Muscle layer of colon (tissue), 2 donors: ENCODE data around the gene FMO1.

ENCODE experiments used
- H3K27ac ChIP-seq: one replicate; pipeline ENCODE4 v1.7.0; 2013; ENCODE audit warnings: low read depth, mild to moderate bottlenecking, low read length, moderate library complexity
- H3K27me3 ChIP-seq, 2 donors: one replicate each; pipeline ENCODE4 v1.7.0; 2013; ENCODE audit warnings: low read length in 2 of 2, mild to moderate bottlenecking in 2 of 2; ENCODE audit not compliant: insufficient read depth in 2 of 2, control insufficient read depth in 1 of 2
- H3K36me3 ChIP-seq: one replicate; pipeline ENCODE4 v1.7.0; 2013; ENCODE audit warnings: mild to moderate bottlenecking, low read length; ENCODE audit not compliant: insufficient read depth
- H3K4me1 ChIP-seq: one replicate; pipeline ENCODE4 v1.7.0; 2013; ENCODE audit warnings: mild to moderate bottlenecking, low read length; ENCODE audit not compliant: insufficient read depth
- H3K4me3 ChIP-seq, 2 donors: one replicate each; pipeline ENCODE4 v1.7.0; 2013; ENCODE audit warnings: low read length in 2 of 2, low read depth in 1 of 2, mild to moderate bottlenecking in 1 of 2, moderate library complexity in 1 of 2
- H3K9ac ChIP-seq: one replicate; pipeline ENCODE4 v1.7.0; 2013; ENCODE audit warnings: low read length
- H3K9me3 ChIP-seq: one replicate; pipeline ENCODE4 v1.7.0; 2013; ENCODE audit warnings: mild to moderate bottlenecking, low read length
- donor health status: abdominal sarcoma.
- donor health status: Adenocarcinoma of cecum.

FMO1 gene

GRCh38 chr1:171258943-171259342 lies 10.6 kb downstream of the FMO1 start:
- Histone ChIP-seq H3K9me3 (no peaks in the 10 kb centered on the region), H3K27ac (no peak overlapping the region), H3K4me1 (no peaks in the 10 kb centered on the region), H3K9ac (no peak overlapping the region), H3K4me3 (no peak overlapping the region), H3K27me3 (peaks cover 0 to 8% of the 10 kb centered on the region in 2 donors), H3K36me3 (no peaks in the 10 kb centered on the region)

DNA sequence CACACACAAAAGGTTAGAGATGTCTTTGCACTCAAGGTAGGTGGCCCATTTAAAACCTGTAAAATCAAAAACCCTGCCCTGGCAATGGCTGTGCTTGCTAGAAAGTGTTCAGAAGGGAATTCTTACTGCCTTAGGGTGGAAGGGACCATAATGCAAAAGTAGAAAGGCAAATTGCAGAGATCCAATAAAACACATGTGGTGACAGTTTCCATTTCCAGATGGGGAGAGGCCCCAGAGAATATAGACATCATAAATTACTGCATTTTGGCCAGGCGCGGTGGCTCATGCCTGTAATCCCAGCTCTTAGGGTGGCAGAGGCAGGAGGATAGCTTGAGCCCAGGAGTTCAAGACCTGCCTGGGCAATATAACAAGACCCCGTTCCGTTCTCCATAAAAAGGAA lies 13.0 kb downstream of the FMO1 start:
- no peak overlapping the region for H3K27ac ChIP-seq
- no peaks in the 10 kb centered on the region for H3K4me1 ChIP-seq
- H3K9ac ChIP-seq, result no peak overlapping the region
- H3K36me3 ChIP-seq, result no peaks in the 10 kb centered on the region
- no peak overlapping the region for H3K4me3 ChIP-seq
- H3K9me3 ChIP-seq, result no peaks in the 10 kb centered on the region
- no peaks in the 10 kb centered on the region for H3K27me3 ChIP-seq

DNA sequence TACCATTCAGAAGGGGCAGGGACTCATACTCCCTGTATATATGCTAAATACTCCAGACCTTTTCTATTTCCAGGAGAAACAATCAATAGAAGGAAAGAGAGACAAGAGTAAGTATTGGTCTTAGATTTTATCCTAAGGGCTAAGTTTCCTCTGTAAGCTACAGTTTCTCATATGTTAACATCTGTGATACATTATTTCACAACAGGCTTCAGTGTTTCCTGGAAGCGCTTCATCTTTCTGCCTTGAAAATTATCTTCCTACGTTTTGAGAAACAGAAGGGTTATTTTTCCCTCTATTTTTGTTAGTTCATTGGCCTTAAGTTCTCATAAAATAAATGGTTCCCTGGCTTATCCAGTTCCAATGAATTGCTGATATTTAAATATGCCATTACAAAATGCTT lies 15.6 kb downstream of the FMO1 start:
- Histone ChIP-seq H3K4me1 (no peaks in the 10 kb centered on the region), H3K36me3 (no peaks in the 10 kb centered on the region), H3K27me3 (no peaks in the 10 kb centered on the region), H3K9ac (no peak overlapping the region), H3K27ac (no peak overlapping the region), H3K9me3 (no peaks in the 10 kb centered on the region), H3K4me3 (no peak overlapping the region)

DNA sequence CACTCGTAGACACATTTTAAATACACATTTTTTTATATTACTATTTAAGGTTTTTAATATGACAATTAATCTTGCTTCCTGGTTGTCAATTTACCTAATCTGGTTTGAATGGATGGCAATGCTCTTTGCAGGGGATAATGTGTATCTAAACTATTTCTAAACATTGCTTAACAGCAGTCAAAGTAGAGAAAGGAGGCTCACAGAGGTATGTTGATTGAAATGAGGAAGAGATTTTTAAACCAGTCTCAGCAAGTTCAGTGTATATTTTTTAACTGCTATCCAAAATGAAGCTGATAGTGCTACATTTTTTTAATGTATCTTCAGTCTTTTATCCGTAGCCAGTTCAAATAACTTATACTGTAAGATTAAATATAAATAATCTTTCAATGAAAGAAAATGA lies 17.4 kb downstream of the FMO1 start:
- no peak overlapping the region for H3K4me3 ChIP-seq
- no peaks in the 10 kb centered on the region for H3K4me1 ChIP-seq
- H3K9ac ChIP-seq, result no peak overlapping the region
- no peaks in the 10 kb centered on the region for H3K9me3 ChIP-seq
- H3K36me3 ChIP-seq, result no peaks in the 10 kb centered on the region
- no peaks in the 10 kb centered on the region for H3K27me3 ChIP-seq
- H3K27ac ChIP-seq, result no peak overlapping the region

- Histone ChIP-seq H3K36me3 (no peaks in the 10 kb centered on the region), H3K9ac (no peak overlapping the region), H3K4me3 (no peak overlapping the region), H3K4me1 (no peaks in the 10 kb centered on the region), H3K9me3 (no peaks in the 10 kb centered on the region), H3K27me3 (no peaks in the 10 kb centered on the region), H3K27ac (no peak overlapping the region)
Measured at GRCh38 chr1:171266930-171267329, 18.6 kb downstream of the FMO1 start.

DNA sequence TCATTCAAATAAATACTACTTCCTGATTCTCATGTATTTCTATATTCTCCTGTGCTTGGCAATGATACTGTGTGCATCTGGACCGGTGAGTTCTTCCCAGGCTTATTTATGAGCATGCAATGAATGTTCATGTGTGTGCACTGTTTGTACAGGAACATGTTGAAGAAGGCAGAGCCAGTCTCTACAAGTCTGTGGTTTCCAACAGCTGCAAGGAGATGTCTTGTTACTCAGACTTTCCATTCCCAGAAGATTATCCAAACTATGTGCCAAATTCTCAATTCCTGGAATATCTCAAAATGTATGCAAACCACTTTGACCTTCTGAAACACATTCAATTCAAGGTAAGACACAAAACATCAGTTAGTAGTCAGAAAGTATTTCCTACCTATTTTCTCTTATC lies 19.1 kb downstream of the FMO1 start:
- Histone ChIP-seq H3K36me3 (no peaks in the 10 kb centered on the region), H3K9me3 (no peaks in the 10 kb centered on the region), H3K27me3 (no peaks in the 10 kb centered on the region), H3K4me1 (no peaks in the 10 kb centered on the region), H3K4me3 (no peak overlapping the region), H3K27ac (no peak overlapping the region), H3K9ac (no peak overlapping the region)

DNA sequence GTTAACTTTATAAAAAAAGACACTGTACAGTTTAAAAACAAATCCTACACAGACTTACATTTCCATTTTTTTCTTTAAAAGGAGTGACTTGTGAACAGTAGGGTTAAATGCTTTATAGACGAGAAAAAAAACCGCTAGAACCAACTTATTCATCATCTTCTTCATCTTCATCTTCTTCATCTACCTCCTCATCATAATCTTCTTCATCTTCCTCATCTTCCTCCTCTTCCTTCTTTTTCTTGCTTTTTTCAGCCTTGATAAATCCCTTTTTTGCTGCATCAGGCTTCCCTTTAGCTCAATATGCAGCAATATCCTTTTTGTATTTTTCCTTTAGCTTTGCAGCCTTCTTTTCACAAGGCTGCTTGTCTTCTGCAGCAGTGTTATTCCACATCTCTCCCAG lies 22.5 kb downstream of the FMO1 start:
- Histone ChIP-seq H3K9me3 (no peaks in the 10 kb centered on the region), H3K36me3 (no peaks in the 10 kb centered on the region), H3K4me3 (no peak overlapping the region), H3K27ac (no peak overlapping the region), H3K9ac (no peak overlapping the region), H3K27me3 (no peaks in the 10 kb centered on the region), H3K4me1 (no peaks in the 10 kb centered on the region)

DNA sequence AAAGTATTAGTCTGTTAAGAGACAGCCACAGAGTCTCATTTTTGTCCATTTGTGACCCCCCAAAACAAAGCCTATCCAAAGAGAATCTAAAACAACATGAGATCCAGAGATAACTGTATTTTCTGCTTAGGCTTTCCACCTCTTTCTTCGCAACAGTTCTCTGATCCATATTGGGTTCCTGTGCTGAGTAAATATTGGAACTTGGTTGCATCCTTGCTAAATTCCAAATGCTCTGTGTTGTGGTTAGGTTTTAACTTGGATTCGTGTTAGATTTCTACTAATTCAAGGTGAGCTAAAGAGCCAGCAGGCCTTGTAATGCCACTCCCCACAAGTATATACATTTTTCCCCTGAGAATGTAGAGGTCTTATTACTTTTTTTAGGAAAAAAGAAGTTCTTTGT lies 29.2 kb downstream of the FMO1 start:
- no peak overlapping the region for H3K4me3 ChIP-seq
- no peaks in the 10 kb centered on the region for H3K27me3 ChIP-seq
- no peaks in the 10 kb centered on the region for H3K36me3 ChIP-seq
- H3K9me3 ChIP-seq, result no peaks in the 10 kb centered on the region
- H3K27ac ChIP-seq, result no peak overlapping the region
- no peak overlapping the region for H3K9ac ChIP-seq
- no peaks in the 10 kb centered on the region for H3K4me1 ChIP-seq

DNA sequence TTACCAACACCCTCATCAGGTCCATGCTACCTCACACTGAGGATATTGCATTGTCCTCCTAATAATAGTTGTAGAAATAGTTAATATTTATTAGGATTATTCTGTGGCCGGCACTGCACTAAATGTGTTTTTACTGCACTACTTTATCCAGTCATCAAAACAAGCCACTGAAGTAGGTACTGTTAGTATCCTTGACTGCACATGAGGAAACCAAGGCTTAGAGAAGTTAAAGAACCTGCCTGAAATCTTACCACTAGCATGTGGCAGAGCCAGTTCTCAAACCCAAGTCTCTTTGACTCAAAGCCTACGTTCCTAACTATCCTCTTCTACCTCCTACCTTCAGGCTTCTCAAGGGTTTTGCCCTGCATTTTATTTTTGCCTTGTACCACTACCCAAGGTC lies 30.9 kb downstream of the FMO1 start:
- Histone ChIP-seq H3K36me3 (no peaks in the 10 kb centered on the region), H3K9ac (no peak overlapping the region), H3K4me1 (no peaks in the 10 kb centered on the region), H3K9me3 (no peaks in the 10 kb centered on the region), H3K27ac (no peak overlapping the region), H3K4me3 (no peak overlapping the region), H3K27me3 (no peaks in the 10 kb centered on the region)

- Histone ChIP-seq H3K9ac (no peak overlapping the region), H3K27ac (no peak overlapping the region), H3K27me3 (no peaks in the 10 kb centered on the region), H3K4me3 (no peak overlapping the region), H3K4me1 (no peaks in the 10 kb centered on the region), H3K9me3 (no peaks in the 10 kb centered on the region), H3K36me3 (no peaks in the 10 kb centered on the region)
Measured at GRCh38 chr1:171279678-171280077, 31.4 kb downstream of the FMO1 start.

- no peak overlapping the region for H3K4me3 ChIP-seq
- H3K36me3 ChIP-seq, result no peaks in the 10 kb centered on the region
- H3K4me1 ChIP-seq, result no peaks in the 10 kb centered on the region
Measured at GRCh38 chr1:171280599-171280998, 32.3 kb downstream of the FMO1 start.

GRCh38 chr1:171286032-171286705 lies 37.9 kb downstream of the FMO1 start:
- no peaks in the 10 kb centered on the region for H3K9me3 ChIP-seq
- no peaks in the 10 kb centered on the region for H3K36me3 ChIP-seq
- no peaks in the 10 kb centered on the region for H3K4me1 ChIP-seq
- H3K9ac ChIP-seq, result no peak overlapping the region
- H3K4me3 ChIP-seq, result no peak overlapping the region
- H3K27me3 ChIP-seq, result no peaks in the 10 kb centered on the region
- H3K27ac ChIP-seq, result no peak overlapping the region

More at GRCh38 chr1:171280599-171280998, 32.3 kb downstream of the FMO1 start:
- H3K27ac ChIP-seq, result no peak overlapping the region
- no peaks in the 10 kb centered on the region for H3K9me3 ChIP-seq
- H3K9ac ChIP-seq, result no peak overlapping the region
- H3K27me3 ChIP-seq, result no peaks in the 10 kb centered on the region
